Panc1 (cell line): Measurements from ENCODE around the gene LRRC41. TPM values are rescaled to one million over a fixed set of nuclear protein-coding genes. Genes with fewer than 3 reads are reported as not detected.
"Not testable (repeated sequence)": the region's sequence is repeated elsewhere in the genome, so short reads cannot be mapped to it uniquely, and the experiment has no call there.

Experiments
- ATAC-seq: fragments of 200-7000 bp; cut with Tn5 transposase; 2 replicates; pipeline ENCODE4 v1.9.1; 2020; ENCODE audit warnings: mild to moderate bottlenecking, moderate library complexity
- BruUV-seq: library from RNA; stranded (reverse); fragments of 400-500 nt; replicated peaks from 2 replicates; lab custom pipeline; 2021; lab: Mats Ljungman, UMichigan
- CTCF ChIA-PET: fragments of 300-600 bp; sonication (Branson Sonifier 250); formaldehyde crosslinking; loops from one replicate; lab custom pipeline; 2022; ENCODE audit warnings: antibody characterized with exemption; lab: Charles Lee
- POLR2A ChIA-PET: fragments of 300-600 bp; sonication (Branson Sonifier 250); formaldehyde crosslinking; loops from one replicate; lab custom pipeline; 2022; ENCODE audit warnings: antibody characterized with exemption; lab: Charles Lee
- DNase-seq: peaks from one replicate; pipeline ENCODE4 v3.0.0-alpha.2; 2010; ENCODE audit warnings: low read depth, low spot score
- H3K27ac ChIP-seq: 2 replicates; pipeline ENCODE4 v1.5.1; 2011; ENCODE audit warnings: mild to moderate bottlenecking, low read length, inconsistent platforms
- H3K27me3 ChIP-seq: fragments of 200-500 bp; sonication (Bioruptor generic); 2 replicates; pipeline ENCODE4 v1.6.0; 2014; ENCODE audit warnings: low read length, inconsistent platforms; ENCODE audit not compliant: control insufficient read depth, insufficient read depth
- H3K36me3 ChIP-seq: fragments of 200-500 bp; sonication (Bioruptor generic); 2 replicates; pipeline ENCODE4 v1.5.1; 2014; ENCODE audit warnings: inconsistent platforms, mild to moderate bottlenecking, low read length, moderate library complexity; ENCODE audit not compliant: control insufficient read depth, insufficient read depth
- H3K4me1 ChIP-seq: 2 replicates; pipeline ENCODE4 v1.5.1; 2011; ENCODE audit warnings: inconsistent platforms, mild to moderate bottlenecking, low read length, moderate library complexity; ENCODE audit not compliant: control insufficient read depth, insufficient read depth
- H3K4me3 ChIP-seq, 2 experiments: 2 replicates each; pipeline ENCODE4 v1.5.1; 2011 to 2012; ENCODE audit warnings: low read depth in 2 of 2, low read length in 2 of 2, mild to moderate bottlenecking in 2 of 2, inconsistent platforms in 1 of 2, moderate library complexity in 1 of 2
- H3K9me3 ChIP-seq: fragments of 200-500 bp; sonication (Bioruptor generic); 2 replicates; pipeline ENCODE4 v1.5.1; 2014; ENCODE audit warnings: low read depth, mild to moderate bottlenecking, inconsistent platforms, low read length, moderate library complexity; ENCODE audit not compliant: control insufficient read depth, insufficient read depth
- CTCF ChIP-seq: fragments of 450-650 bp; IDR thresholded peaks from 2 replicates; pipeline ENCODE4 v1.5.1; 2017; ENCODE audit warnings: mild to moderate bottlenecking
- POLR2AphosphoS5 ChIP-seq: IDR thresholded peaks from 2 replicates; pipeline ENCODE4 v1.6.1; 2012; ENCODE audit warnings: mild to moderate bottlenecking, low read depth, low read length, moderate library complexity
- REST ChIP-seq, 2 experiments: IDR thresholded peaks; 2 replicates each; pipeline ENCODE4 v1.6.1; 2011 to 2012; ENCODE audit warnings: low read depth in 2 of 2, control low read depth in 1 of 2, low read length in 1 of 2, mild to moderate bottlenecking in 1 of 2, moderate library complexity in 1 of 2; ENCODE audit not compliant: insufficient read depth in 1 of 2
- SIN3A ChIP-seq: IDR thresholded peaks from 2 replicates; pipeline ENCODE4 v1.6.1; 2012; ENCODE audit warnings: low read depth, mild to moderate bottlenecking, low read length, moderate library complexity, borderline replicate concordance; ENCODE audit not compliant: insufficient read depth
- TCF7L2 ChIP-seq: IDR thresholded peaks from 2 replicates; pipeline ENCODE4 v1.6.1; 2011; ENCODE audit warnings: mild to moderate bottlenecking, low read depth, low read length, inconsistent platforms
- in situ Hi-C: cut with HindIII; loops from 2 replicates; pipeline ENCODE4 v1.10.0; 2016; ENCODE audit warnings: low sequenced_read_pairs, low pct_unique_long_range_greater_than_20kb
- intact Hi-C: fragments of 100-400 bp; cut with micrococcal nuclease; formaldehyde crosslinking; loops from one replicate; pipeline ENCODE4 v1.10.0; 2022; ENCODE audit not compliant: unreplicated experiment
- total RNA-seq: library from RNA; stranded (reverse); gene quantifications from one replicate; pipeline ENCODE4 v1.2.1, GENCODE V29; 2021; ENCODE audit not compliant: unreplicated experiment

Gene LRRC41
- total RNA-seq, 1 experiment from 2014 or later = 55.3 TPM

GRCh38 chr1:46333300-46334029 is 30.0 kb upstream of the LRRC41 start:
- Histone ChIP-seq H3K27me3 (no peaks in the 10 kb centered on the region), H3K4me1 (no peaks in the 10 kb centered on the region), H3K27ac (no peak overlapping the region), H3K9me3 (no peaks in the 10 kb centered on the region), H3K36me3 (no peaks in the 10 kb centered on the region), H3K4me3 (no peak overlapping the region)
- BruUV-seq = no TSS peak
- ChIA-PET POLR2A (interaction anchor here (0.6 kb wide), 1 partner anchor 302 kb away, joined by 4 read pairs; no protein-coding TSS in a partner anchor), CTCF (interaction anchor here (0.5 to 1.8 kb wide), 3 partner anchors 8 to 37 kb away, joined by 3 to 14 read pairs (median 3); no protein-coding TSS in a partner anchor)
- no peak for DNase-seq
- intact Hi-C loops = no loop called here
- in situ Hi-C loops = no loop called here
- ATAC-seq = peak; percentile 90
- TF ChIP-seq REST (IDR thresholded peaks at IDR 0.05; ENCODE audit: insufficient read depth in 1 of 2, low read depth in 2 of 2, low read length in 1 of 2) (no peak), SIN3A (no peak), TCF7L2 (no peak), POLR2AphosphoS5 (no peak), CTCF (peak; percentile 76)

DNA sequence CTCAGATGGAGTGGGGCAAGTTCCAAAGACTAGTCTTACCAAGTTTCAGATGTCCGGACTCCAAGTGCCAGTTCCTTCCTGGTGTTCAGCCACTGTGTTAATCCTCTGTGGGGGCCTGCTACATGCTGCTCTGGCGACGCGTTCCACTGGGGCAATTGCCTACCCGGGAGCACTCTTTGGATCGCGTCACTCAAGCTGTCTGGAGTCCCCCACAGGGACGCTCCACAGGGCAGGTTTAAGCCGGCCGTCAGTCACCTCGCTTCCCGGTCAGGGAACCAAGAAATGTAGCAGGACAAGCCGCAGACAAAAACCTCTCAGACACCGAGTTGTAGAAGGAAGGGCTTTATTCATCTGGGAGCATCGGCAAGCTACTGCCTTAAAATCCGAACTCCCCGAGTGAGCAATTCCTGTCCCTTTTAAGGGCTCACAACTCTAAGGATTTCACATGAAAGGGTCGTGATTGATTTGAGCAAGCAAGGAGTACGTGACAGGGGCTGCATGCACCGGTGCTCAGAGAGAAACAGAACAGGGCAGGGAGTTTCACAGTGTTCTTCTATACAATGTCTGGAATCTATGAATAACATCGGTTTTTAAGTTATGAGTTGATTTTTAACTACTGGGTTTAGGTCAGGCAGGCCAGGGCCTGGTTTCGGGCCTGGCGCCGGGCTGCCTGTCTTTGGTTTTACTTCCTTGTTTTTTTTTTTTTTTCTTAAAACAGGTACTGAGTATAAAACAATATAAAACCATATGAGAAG is 28.5 kb upstream of the LRRC41 start:
- H3K4me1 ChIP-seq, intact Hi-C loops, H3K4me3 ChIP-seq, H3K36me3 ChIP-seq, H3K27me3 ChIP-seq, CTCF ChIA-PET, ATAC-seq, H3K9me3 ChIP-seq, H3K27ac ChIP-seq, BruUV-seq, in situ Hi-C loops, DNase-seq, POLR2A ChIA-PET: not testable (repeated sequence)

DNA sequence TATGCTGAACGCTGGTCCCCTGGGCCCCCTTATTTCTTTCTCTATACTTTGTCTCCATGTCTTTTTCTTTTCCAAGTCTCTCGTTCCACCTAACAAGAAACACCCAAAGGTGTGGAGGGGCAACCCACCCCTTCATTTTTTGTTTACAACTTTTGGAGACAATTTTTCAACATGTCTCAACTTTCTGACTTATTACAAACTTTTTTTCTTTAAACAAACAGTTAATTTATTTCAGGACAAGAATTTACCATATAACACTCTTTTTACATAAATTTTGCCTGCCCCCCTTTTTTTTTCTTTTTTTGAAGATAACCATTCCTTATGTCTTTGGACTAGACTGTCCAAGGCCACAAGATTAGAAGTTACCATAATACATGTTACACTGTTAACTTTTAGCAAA is 27.0 kb upstream of the LRRC41 start:
- H3K4me1 ChIP-seq, H3K27ac ChIP-seq, POLR2A ChIA-PET, DNase-seq, BruUV-seq, H3K9me3 ChIP-seq, H3K36me3 ChIP-seq, ATAC-seq, H3K4me3 ChIP-seq, CTCF ChIA-PET, H3K27me3 ChIP-seq, intact Hi-C loops, in situ Hi-C loops: not testable (repeated sequence)

DNA sequence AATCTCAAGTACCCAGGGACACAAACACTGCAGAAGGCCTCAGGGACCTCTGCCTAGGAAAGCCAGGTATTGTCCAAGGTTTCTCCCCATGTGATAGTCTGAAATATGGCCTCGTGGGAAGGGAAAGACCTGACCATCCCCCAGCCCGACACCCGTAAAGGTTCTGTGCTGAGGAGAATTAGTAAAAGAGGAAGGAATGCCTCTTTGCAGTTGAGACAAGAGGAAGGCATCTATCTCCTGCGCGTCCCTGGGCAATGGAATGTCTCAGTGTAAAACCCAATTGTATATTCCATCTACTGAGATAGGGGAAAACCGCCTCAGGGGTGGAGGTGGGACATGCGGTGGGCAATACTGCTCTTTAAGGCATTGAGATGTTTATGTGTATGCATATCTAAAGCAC is 26.4 kb upstream of the LRRC41 start:
- H3K4me3 ChIP-seq, CTCF ChIA-PET, BruUV-seq, H3K27me3 ChIP-seq, in situ Hi-C loops, DNase-seq, H3K4me1 ChIP-seq, H3K36me3 ChIP-seq, H3K27ac ChIP-seq, ATAC-seq, POLR2A ChIA-PET, H3K9me3 ChIP-seq, intact Hi-C loops: not testable (repeated sequence)

DNA sequence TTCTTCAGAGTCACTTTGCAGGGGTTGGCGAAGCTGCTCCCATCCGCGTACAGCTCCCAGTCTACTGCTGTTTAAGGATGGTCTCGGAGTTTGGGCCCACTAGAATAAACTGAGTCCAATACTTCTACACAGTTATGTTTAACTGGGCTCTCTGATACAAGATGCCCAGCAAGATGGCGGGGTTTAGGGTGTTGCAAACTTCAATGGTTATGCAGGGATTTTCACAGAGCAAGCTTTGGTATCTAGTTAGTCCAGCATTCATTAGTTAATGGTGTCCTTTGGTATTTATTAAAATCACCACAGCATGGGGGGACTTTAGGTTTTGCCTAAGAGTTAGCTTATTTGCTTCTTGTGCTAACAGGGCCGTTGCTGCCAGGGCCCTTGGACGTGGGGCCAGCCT is 24.8 kb upstream of the LRRC41 start:
- ATAC-seq, POLR2A ChIA-PET, in situ Hi-C loops, intact Hi-C loops, H3K36me3 ChIP-seq, H3K27me3 ChIP-seq, DNase-seq, H3K9me3 ChIP-seq, H3K4me3 ChIP-seq, H3K4me1 ChIP-seq, BruUV-seq, H3K27ac ChIP-seq: not testable (repeated sequence)
- CTCF ChIA-PET = interaction anchor here (0.6 to 1.1 kb wide), 2 partner anchors 13 to 20 kb away, joined by 3 to 4 read pairs; no protein-coding TSS in a partner anchor
